Measurements from ENCODE around the gene ADRB2.
"Not testable (repeated sequence)": the region's sequence is repeated elsewhere in the genome, so short reads cannot be mapped to it uniquely, and the experiment has no call there.

Gene ADRB2

GRCh38 chr5:148826053-148826738 is at the start of gene ADRB2:
Gene ADRB2 (plus strand): TSS chr5:148826611. CDS start chr5:148826832, 221 bp downstream.
- DNase-seq (ENCODE audit: low read depth in 3 of 3, low spot score in 1 of 3) = peak; percentile 58 to 71 (median 64)

GRCh38 chr5:148776780-148777179 is 49.6 kb upstream of the ADRB2 start:
- DNase-seq (ENCODE audit: low read depth in 3 of 3, low spot score in 1 of 3) = no peak

GRCh38 chr5:148778882-148779281 is 47.5 kb upstream of the ADRB2 start:
- DNase-seq (ENCODE audit: low read depth in 3 of 3, low spot score in 1 of 3) = no peak

GRCh38 chr5:148780711-148781110 is 45.7 kb upstream of the ADRB2 start:
- DNase-seq (ENCODE audit: low read depth in 3 of 3, low spot score in 1 of 3) = no peak

GRCh38 chr5:148781766-148782165 is 44.6 kb upstream of the ADRB2 start:
- DNase-seq (ENCODE audit: low read depth in 3 of 3, low spot score in 1 of 3) = no peak

- no peak for DNase-seq (ENCODE audit: low read depth in 3 of 3, low spot score in 1 of 3)
Observed at GRCh38 chr5:148785223-148785622, 41.2 kb upstream of the ADRB2 start.

- no peak for DNase-seq (ENCODE audit: low read depth in 3 of 3, low spot score in 1 of 3)
Observed at GRCh38 chr5:148786456-148786855, 40.0 kb upstream of the ADRB2 start.

- DNase-seq (ENCODE audit: low read depth in 3 of 3, low spot score in 1 of 3) = no peak
Observed at GRCh38 chr5:148788636-148789035, 37.8 kb upstream of the ADRB2 start.

GRCh38 chr5:148790545-148791333 is 35.7 kb upstream of the ADRB2 start:
- DNase-seq (ENCODE audit: low read depth in 3 of 3, low spot score in 1 of 3) = no peak

DNA sequence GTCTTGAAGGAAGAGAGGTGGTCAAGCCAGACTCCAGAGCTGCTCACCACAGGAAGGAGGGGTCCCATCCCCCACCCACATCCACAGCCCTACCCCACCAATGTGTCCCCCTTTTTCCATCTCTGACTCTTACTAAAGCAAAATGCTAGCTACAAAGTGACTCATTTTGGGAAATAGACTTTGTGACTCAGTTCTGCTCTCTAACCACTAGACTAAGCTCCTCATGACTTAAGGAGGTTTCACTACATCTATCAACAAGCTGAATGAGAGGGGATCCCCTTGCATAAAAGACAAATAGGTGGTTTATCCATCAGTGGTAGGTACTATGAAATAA is 35.1 kb upstream of the ADRB2 start:
- no peak for DNase-seq (ENCODE audit: low read depth in 3 of 3, low spot score in 1 of 3)

DNA sequence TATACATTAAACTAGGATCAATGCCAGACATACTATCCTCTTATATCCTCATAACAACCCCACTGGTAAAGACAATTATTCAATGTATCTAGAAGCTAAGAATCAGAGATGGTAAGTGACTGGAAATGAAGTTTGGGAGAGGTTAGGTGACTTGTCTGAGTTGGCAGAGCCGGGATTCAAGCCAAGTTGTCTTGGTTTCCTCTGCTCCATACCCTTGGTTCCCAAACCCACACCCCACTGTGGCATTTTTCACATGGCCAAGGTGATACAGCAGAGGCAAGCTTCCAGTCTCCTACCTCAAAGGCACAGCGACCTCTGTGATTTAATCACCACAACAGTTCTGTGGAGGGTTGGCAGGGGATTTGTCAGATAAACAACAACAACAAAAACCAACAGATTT is 34.7 kb upstream of the ADRB2 start:
- no peak for DNase-seq (ENCODE audit: low read depth in 3 of 3, low spot score in 1 of 3)

DNA sequence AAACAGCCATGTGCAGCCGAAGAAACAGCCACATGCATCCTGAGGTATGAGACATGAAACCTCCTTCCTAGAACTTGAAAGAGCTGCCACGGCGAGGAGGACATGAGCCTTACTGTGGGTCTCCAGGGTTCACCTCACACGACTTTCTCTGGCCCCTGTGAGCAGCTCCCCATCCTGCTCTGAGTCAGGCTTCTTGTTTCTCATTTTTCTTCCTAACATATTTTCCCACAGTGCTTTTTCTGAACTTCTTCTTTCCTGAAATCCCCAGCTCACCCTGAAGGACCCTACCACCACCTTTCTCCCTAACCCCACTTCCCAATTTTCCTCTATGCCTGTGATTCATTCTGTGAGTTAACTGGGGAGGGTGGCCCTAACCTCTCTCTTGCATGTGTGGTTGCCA is 33.7 kb upstream of the ADRB2 start:
- DNase-seq (ENCODE audit: low read depth in 3 of 3, low spot score in 1 of 3) = no peak

DNA sequence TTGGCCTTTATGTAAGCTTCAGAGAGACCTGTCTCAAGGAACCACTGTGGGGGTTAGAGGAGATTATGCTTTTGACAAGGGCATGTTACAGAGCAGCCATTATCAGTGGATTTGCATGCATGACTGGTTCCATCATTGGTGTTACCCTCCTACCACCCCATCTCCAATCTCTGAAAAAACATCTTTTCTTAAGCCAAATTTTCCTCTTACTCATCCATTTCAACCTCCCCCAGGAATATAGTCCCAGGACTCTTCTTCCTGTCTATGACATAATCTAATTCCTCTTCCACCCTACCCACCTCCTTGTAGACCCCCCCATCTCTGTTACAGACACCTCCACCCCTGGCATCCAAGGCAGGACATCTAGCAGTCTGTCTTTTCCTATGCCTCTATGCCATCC is 33.1 kb upstream of the ADRB2 start:
- DNase-seq (ENCODE audit: low read depth in 3 of 3, low spot score in 1 of 3) = no peak

DNA sequence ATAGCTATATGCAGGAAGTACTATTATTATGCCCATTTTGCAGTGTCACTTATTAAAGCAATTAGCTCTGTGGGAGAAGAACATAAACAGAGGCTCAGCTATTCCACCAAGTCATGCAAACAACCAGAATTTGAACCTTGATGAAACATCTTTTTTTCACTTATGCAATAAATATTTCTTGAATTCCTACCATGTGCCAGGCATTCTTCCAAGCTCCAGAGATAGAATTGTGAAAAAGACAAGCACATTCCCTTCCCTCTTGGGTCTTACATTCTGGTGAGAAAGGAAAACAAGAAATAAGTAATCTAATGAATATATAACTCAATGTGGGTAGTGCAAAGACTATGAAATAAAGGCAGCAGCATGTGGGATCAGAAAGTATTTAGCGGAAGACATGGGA is 32.1 kb upstream of the ADRB2 start:
- DNase-seq (ENCODE audit: low read depth in 3 of 3, low spot score in 1 of 3) = no peak

DNA sequence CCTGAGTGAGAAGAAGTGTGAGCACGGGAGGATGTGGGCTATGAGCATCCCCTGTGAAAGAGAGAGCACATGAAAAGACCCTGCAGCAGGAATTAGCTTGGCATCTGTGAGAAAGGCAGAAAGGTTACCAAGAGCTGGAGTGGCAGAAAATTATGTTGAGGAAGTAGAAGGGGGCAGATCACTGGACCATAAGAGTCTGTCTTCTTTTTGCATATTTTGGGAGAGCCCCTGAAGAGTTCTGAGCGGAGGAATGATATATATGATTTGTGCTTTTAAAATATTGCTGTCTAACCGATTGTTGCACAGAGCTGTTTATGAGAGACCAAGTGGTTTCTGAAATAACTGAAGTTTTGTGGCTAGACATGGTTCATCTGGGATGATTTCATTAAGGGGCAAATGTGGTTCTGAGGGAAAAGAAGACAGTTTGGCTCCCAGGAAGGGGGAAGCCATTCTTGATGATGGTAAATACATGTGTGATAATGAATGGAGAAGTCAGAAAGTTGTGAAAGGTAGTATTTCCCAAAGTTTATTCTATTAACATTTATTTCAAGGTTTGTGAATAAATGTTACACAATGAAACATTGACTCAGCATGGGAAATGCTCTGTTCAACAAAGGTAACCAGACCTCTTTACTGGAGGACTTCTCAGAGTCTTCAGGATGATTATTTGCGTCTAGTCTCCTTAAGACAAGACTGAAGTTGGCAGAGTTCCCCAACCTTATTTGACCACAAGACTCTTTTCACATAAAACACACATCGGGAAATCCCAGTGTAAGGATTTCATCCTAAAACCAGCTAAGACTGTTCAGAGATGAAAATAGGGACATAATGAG is 31.5 kb upstream of the ADRB2 start:
- no peak for DNase-seq (ENCODE audit: low read depth in 3 of 3, low spot score in 1 of 3)

DNA sequence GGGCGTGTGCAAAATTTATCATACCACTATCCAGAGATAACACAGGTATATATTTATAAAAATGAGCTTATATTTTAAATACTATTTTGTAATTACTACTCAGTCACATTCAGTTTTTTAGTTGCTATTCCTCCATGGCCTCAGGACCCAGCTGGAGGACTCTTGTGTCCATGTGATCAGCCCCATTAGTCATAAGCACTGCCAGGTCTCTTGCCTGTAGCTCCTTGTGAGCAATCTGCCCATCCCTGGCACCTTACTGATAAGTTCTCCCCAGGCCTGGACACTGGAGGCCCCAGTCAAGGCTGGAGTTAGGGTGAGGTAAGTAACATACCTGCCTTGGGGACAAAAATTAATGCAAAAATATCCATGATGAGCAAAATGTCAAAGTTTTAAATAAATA is 29.5 kb upstream of the ADRB2 start:
- no peak for DNase-seq (ENCODE audit: low read depth in 3 of 3, low spot score in 1 of 3)

DNA sequence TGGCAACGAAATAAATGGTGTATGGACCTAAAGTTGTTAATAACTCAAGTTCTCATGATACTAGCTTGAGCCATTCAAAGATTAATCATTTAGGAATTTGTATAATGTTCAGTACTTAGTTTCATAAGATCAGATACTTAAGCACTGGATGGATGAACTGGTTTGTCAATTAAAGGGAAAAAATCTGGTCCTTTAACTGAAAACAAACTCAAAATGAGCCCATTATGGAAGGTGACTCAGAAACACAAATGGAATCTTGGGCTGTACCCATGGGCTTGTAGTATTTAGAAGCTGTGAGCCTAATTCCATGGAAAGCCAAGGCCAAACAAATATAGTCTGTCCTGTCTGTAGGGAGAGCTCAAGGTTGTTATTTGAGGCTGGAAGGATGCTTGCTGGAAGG is 27.6 kb upstream of the ADRB2 start:
- DNase-seq (ENCODE audit: low read depth in 3 of 3, low spot score in 1 of 3) = no peak

GRCh38 chr5:148799737-148800527 is 26.5 kb upstream of the ADRB2 start:
- no peak for DNase-seq (ENCODE audit: low read depth in 3 of 3, low spot score in 1 of 3)

- DNase-seq (ENCODE audit: low read depth in 3 of 3, low spot score in 1 of 3) = no peak
Observed at GRCh38 chr5:148801682-148802276, 24.6 kb upstream of the ADRB2 start.

DNA sequence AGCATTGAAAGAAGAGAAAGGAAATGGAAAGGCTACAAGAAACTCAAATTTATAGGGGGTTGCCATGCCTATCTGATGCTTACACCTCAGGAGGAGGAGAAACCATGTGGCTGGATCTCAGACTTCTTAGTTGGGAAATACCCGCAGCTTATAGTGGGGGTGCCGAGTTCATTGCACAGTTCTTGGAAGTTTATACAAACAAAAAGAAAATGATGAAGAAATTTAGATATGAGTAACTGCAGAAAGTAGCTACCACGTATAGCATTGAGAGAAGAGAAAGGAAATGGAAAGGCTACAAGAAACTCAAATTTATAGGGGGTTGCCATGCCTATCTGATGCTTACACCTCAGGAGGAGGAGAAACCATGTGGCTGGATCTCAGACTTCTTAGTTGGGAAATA is 23.0 kb upstream of the ADRB2 start:
- DNase-seq (ENCODE audit: low read depth in 3 of 3, low spot score in 1 of 3) = not testable (repeated sequence)

GRCh38 chr5:148804393-148804792 is 22.0 kb upstream of the ADRB2 start:
- no peak for DNase-seq (ENCODE audit: low read depth in 3 of 3, low spot score in 1 of 3)
